ENCODE results near the gene HES1.
"Not testable (repeated sequence)": the region's sequence is repeated elsewhere in the genome, so short reads cannot be mapped to it uniquely, and the experiment has no call there.

HES1 gene, protein sequence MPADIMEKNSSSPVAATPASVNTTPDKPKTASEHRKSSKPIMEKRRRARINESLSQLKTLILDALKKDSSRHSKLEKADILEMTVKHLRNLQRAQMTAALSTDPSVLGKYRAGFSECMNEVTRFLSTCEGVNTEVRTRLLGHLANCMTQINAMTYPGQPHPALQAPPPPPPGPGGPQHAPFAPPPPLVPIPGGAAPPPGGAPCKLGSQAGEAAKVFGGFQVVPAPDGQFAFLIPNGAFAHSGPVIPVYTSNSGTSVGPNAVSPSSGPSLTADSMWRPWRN

DNA sequence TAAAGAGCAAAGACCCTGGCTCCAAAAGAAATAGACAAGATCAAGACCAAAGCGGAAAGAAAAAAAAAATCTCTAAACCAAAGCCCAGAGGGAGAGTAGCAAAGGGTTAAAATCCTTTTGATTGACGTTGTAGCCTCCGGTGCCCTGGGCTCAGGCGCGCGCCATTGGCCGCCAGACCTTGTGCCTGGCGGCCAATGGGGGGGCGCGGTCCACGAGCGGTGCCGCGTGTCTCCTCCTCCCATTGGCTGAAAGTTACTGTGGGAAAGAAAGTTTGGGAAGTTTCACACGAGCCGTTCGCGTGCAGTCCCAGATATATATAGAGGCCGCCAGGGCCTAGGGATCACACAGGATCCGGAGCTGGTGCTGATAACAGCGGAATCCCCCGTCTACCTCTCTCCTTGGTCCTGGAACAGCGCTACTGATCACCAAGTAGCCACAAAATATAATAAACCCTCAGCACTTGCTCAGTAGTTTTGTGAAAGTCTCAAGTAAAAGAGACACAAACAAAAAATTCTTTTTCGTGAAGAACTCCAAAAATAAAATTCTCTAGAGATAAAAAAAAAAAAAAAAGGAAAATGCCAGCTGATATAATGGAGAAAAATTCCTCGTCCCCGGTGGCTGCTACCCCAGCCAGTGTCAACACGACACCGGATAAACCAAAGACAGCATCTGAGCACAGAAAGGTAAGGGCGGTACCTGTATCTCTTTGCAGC lies at the start of gene HES1:
Gene HES1 (plus strand): TSS at position 343 of the 713 bp plus-strand sequence. CDS start 233 bp downstream, at position 576.
- H3K4me3 ChIP-seq: peak within 1 kb of the TSS; percentile 50
- DNase-seq (ENCODE audit: low spot score in 2 of 2): peak; percentile 94 to 95
- in situ Hi-C loops (cut with MboI; ENCODE audit: low sequenced_read_pairs): loop anchor here (5.0 to 10.0 kb wide), 2 partner anchors 179 to 349 kb away; no protein-coding TSS in a partner anchor
- peaks cover 60% of the 10 kb centered on the region for H3K4me1 ChIP-seq
- H3K36me3 ChIP-seq (replicated peaks): no peaks in the 10 kb centered on the region
- H3K9me3 ChIP-seq: no peaks in the 10 kb centered on the region
- no peaks in the 10 kb centered on the region for H3K27me3 ChIP-seq (ENCODE audit: low read depth)

DNA sequence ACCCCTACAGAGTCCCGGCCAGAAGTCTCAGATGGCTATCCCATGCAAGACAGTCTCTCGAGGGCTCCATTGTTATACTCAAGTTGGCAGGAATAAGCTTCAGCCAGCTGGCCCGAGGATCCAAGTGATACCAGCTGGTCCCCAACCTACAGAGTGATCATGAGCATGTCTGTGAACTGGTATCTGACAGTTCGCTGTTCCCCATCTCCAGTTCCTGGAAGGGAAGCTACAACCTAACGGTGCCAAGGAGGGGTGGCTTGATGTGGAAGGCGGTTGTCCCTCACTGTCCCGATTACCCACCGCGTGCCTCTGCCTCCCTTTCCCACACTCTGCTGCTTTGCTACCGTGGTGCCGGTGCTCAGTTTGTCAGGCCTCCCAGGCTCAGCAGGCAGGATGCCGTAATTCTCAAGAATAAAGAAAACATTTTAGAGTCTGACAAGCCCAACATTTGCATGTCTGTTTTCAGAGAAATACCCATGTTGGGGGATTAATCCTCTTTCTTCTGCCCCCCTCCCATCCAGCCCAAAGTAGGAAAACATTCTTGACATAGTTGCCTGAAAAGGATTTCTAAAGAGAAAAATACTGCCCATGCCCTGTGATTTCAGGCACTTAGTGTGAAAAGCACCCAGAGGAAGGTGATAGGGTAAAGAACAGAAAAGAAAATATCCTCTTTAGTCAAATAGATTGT lies 49.4 kb upstream of the HES1 start:
- Histone ChIP-seq H3K36me3 (replicated peaks) (no peaks in the 10 kb centered on the region), H3K27me3 (ENCODE audit: low read depth) (no peaks in the 10 kb centered on the region), H3K4me1 (peaks cover 24% of the 10 kb centered on the region), H3K4me3 (no peak overlapping the region), H3K9me3 (no peaks in the 10 kb centered on the region)
- DNase-seq (ENCODE audit: low spot score in 2 of 2): peak; percentile 58 to 80
- in situ Hi-C loops (cut with MboI; ENCODE audit: low sequenced_read_pairs): no loop called here

DNA sequence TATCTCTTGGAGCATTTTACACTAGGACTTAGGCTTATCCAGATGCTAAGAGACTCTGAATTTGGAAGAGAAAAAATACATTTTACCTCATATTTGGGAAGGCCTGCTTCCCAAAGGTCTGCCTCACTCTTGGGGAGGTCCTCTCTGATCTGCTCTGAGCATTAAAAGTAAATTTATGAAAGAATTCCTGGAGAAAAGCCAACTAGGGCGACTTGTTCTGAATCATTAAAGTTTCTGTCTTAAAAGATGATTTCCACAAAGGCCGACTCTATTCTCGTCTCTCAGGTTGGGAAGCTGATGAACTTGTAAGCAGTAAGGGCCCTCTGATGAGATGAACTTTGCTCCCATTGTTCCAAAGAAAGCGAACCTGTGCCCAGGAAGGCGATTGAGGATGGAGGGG lies 48.7 kb upstream of the HES1 start:
- H3K9me3 ChIP-seq: no peaks in the 10 kb centered on the region
- no peaks in the 10 kb centered on the region for H3K27me3 ChIP-seq (ENCODE audit: low read depth)
- no peaks in the 10 kb centered on the region for H3K36me3 ChIP-seq (replicated peaks)
- in situ Hi-C loops (cut with MboI; ENCODE audit: low sequenced_read_pairs): no loop called here
- no peak overlapping the region for H3K4me3 ChIP-seq
- H3K4me1 ChIP-seq: peaks cover 24% of the 10 kb centered on the region
- no peak for DNase-seq (ENCODE audit: low spot score in 2 of 2)

DNA sequence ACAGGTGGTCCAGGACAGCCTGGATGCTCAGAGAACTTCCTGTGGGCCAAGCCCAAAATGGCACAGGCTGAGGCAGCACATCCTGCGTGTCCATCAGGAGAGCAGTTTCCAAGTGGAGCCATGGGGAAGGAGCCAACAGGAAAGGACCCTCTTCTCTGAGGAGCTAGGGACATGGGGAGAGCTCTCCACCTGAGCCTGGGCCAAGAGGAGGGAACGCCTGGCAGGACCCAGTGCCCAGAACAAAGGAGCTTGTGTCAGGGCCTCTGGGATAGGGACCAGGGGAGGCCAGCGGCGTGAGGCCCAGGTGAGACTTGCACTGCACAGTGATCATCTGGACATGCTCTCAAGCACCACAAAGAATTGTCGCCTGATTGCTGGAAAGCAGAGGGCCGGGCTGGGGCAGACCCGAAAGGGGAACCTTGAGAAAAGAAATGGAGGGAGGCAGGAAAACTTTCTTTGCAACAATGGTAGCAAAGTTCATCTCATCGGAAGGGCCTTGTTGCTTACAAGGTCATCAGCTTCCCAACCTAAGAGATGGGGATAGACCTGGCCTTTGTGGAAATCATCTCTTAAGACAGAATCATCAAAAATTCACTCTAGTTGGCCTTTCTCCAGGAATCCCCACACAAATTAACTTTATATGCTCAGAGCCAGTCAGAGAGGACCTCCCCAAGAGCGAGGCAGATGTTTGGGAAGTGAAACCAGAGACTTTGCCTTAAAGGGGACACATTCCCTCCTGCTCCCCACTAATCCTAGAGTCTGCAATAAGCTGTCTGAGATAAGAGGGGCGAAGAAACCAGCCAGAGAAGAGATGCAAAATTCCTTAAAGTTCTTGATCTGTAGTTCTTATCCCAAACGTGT lies 47.7 kb upstream of the HES1 start:
- H3K36me3 ChIP-seq (replicated peaks): no peaks in the 10 kb centered on the region
- in situ Hi-C loops (cut with MboI; ENCODE audit: low sequenced_read_pairs): no loop called here
- peaks cover 24% of the 10 kb centered on the region for H3K4me1 ChIP-seq

DNA sequence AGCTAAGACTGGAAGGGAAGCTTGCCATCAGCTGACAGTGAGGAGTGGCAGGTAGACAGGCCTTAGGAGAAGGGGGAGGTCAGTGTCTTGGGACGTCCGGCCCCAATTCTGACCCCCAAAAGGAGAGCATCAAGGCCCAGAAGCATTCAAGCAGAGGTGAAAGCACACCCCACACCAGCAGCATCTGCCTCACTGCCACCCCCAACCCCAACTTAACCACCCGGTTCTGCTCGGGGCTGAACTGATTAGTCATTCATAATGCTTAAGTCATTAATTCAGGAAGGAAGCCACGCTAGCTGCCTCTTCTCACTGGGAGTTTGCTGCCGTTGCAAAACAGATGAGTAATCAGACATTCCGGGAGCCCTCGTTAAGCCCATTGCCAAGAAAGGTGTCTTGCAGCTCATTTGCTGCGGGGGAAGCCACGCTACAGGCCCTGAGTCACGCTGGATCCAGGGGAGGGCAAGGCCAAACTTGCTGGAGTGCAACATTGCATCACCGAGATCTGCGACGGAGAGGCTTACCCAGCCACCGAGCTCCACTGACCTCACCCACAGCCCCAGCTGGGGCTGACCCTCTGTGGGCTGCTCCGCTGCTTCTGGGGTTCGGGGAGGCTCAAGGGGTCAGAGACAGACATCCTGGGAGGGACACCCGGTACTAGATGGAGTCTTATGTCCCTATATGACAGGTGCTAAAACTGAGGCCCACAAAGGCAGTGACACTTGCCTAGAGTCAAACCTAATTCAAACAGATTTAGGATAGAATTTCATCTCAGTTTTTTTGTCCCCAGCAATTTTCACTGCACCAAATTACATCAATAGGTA lies 46.4 kb upstream of the HES1 start:
- H3K4me1 ChIP-seq: peaks cover 24% of the 10 kb centered on the region
- no peaks in the 10 kb centered on the region for H3K27me3 ChIP-seq (ENCODE audit: low read depth)
- in situ Hi-C loops (cut with MboI; ENCODE audit: low sequenced_read_pairs): no loop called here
- H3K36me3 ChIP-seq (replicated peaks): no peaks in the 10 kb centered on the region
- H3K4me3 ChIP-seq: no peak overlapping the region
- no peaks in the 10 kb centered on the region for H3K9me3 ChIP-seq
- peak in 1 of 2 experiments; percentile 22 for DNase-seq (ENCODE audit: low spot score in 2 of 2)

More for the DNA sequence above, 47.7 kb upstream of the HES1 start:
- H3K27me3 ChIP-seq (ENCODE audit: low read depth): no peaks in the 10 kb centered on the region
- no peak for DNase-seq (ENCODE audit: low spot score in 2 of 2)
- no peaks in the 10 kb centered on the region for H3K9me3 ChIP-seq
- no peak overlapping the region for H3K4me3 ChIP-seq

DNA sequence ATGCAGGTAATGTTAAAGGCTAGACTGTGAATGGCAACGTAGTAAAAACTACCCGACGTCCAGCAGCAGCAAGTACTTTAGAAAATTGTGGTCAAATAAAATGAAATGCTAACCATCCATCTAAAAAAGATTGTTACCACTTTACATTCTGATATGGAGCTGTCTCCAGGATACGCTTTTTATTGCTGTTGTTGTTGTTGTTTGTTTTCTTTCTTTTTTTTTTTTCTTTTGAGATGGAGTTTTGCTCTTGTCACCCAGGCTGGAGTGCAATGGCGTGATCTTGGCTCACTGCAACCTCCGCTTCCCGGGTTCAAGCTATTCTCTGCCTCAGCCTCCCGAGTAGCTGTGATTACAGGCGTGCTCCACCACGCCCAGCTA lies 45.8 kb upstream of the HES1 start:
- peaks cover 21% of the 10 kb centered on the region for H3K4me1 ChIP-seq
- H3K9me3 ChIP-seq; H3K36me3 ChIP-seq (replicated peaks); H3K4me3 ChIP-seq; H3K27me3 ChIP-seq (ENCODE audit: low read depth); in situ Hi-C loops (cut with MboI; ENCODE audit: low sequenced_read_pairs); DNase-seq (ENCODE audit: low spot score in 2 of 2): not testable (repeated sequence)

DNA sequence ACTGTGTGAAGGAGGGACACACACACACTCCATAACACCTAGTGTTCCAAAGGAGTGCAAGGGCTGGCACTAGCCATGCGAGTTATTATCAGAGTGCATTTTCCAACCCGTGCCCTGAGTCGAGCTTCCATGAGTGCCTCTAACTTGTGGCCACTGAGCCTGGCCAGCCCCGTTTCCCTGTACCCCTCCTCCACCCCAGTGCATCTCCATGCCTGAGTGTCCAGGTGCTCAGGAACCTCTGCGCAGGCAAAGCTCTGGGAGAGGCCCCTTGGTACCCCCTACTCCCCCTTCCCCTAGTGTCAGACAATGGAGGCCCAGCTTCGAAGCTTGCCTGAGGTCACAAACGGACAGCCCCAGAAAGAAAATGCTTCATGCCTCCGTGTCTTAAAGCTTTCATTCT lies 45.2 kb upstream of the HES1 start:
- H3K9me3 ChIP-seq: no peaks in the 10 kb centered on the region

DNA sequence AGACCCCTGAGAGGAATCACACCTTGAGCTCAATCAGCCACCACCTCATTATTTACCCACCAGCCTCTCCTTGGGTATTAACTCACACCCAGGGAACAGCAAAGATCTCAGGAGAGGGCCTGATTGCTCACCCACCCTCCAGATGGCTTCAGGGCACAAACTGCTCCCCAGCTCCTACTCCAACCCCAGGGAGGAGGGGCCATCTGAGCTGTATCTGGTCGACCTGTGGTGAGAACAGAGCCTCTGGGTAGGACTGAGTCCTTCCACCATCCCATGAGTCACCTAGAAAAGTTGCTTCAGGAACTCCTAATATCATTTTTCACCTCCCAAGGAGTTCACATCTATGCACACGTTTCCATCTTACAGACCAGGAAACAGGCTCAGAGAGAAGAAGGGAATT lies 44.8 kb upstream of the HES1 start:
- Histone ChIP-seq H3K36me3 (replicated peaks) (no peaks in the 10 kb centered on the region), H3K4me1 (peaks cover 14% of the 10 kb centered on the region), H3K4me3 (no peak overlapping the region), H3K9me3 (no peaks in the 10 kb centered on the region), H3K27me3 (ENCODE audit: low read depth) (no peaks in the 10 kb centered on the region)
- in situ Hi-C loops (cut with MboI; ENCODE audit: low sequenced_read_pairs): no loop called here
- DNase-seq (ENCODE audit: low spot score in 2 of 2): no peak

More for the DNA sequence above, 45.2 kb upstream of the HES1 start:
- Histone ChIP-seq H3K4me3 (no peak overlapping the region), H3K27me3 (ENCODE audit: low read depth) (no peaks in the 10 kb centered on the region), H3K4me1 (peaks cover 16% of the 10 kb centered on the region), H3K36me3 (replicated peaks) (no peaks in the 10 kb centered on the region)
- DNase-seq (ENCODE audit: low spot score in 2 of 2): no peak
- in situ Hi-C loops (cut with MboI; ENCODE audit: low sequenced_read_pairs): no loop called here

DNA sequence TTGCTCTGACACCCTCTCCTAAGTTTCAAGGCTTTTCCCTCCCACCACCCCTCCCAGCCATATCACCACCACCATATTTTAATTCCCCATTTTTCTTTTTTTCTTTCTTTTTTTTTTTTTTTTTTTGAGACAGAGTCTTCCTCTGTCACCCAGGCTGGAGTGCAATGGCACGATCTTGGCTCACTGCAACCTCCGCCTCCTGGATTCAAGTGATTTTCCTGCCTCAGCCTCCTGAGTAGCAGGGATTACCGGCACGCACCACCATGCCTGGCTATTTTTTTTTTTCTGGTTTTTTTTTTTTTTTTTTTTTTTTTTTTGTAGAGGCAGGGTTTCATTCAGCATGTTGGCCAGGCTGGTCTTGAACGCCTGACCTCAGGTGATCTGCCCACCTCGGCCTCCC lies 44.1 kb upstream of the HES1 start:
- H3K9me3 ChIP-seq; H3K4me3 ChIP-seq; H3K4me1 ChIP-seq; in situ Hi-C loops (cut with MboI; ENCODE audit: low sequenced_read_pairs); DNase-seq (ENCODE audit: low spot score in 2 of 2); H3K27me3 ChIP-seq (ENCODE audit: low read depth); H3K36me3 ChIP-seq (replicated peaks): not testable (repeated sequence)

DNA sequence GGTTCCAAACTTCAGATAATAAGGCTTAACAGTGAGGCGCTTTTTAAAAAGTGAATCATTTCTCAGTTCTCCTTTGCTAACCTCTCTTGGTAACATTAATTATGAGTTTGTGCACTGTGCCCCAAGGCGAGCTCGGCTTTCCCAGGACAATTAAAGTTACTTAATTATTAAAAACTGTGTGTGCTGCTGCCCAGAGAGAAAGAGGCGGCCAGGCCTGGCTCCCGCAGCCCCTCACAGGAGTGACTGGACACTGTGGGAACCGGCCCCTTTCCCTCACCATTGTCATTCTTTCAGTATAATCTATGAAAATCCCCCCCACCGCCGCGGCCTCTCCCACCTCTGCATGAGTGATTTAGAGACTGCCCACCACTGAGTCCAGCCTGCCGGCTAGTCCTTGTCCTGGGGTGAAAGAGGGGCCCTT lies 43.1 kb upstream of the HES1 start:
- Histone ChIP-seq H3K27me3 (ENCODE audit: low read depth) (no peaks in the 10 kb centered on the region), H3K36me3 (replicated peaks) (no peaks in the 10 kb centered on the region), H3K4me3 (no peak overlapping the region), H3K9me3 (no peaks in the 10 kb centered on the region), H3K4me1 (no peaks in the 10 kb centered on the region; the same call in 1 of the 2 replicates)
- no peak for DNase-seq (ENCODE audit: low spot score in 2 of 2)
- in situ Hi-C loops (cut with MboI; ENCODE audit: low sequenced_read_pairs): no loop called here

DNA sequence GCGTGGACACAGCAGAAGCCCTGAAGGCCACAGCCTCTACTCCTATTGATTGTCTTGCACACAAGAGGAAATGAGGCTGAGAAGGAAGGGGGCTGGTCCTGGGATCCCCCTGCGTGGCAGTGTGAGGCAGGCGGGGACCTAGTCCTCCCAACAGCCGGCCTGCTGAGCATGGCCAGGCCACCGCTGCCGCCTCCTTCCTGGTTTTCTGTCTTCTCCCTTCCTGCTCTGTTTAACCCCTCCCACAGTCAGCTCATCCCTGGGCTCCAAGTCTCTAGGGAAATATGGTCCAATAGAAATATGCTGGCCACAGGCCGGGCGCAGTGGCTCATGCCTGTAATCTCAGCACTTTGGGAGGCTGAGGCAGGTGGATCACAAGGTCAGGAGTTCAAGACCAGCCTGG lies 42.1 kb upstream of the HES1 start:
- DNase-seq (ENCODE audit: low spot score in 2 of 2): no peak
- no peaks in the 10 kb centered on the region for H3K27me3 ChIP-seq (ENCODE audit: low read depth)
- H3K4me3 ChIP-seq: no peak overlapping the region
- H3K36me3 ChIP-seq (replicated peaks): no peaks in the 10 kb centered on the region
- no peaks in the 10 kb centered on the region for H3K9me3 ChIP-seq
- in situ Hi-C loops (cut with MboI; ENCODE audit: low sequenced_read_pairs): no loop called here
- no peaks in the 10 kb centered on the region; the same call in 1 of the 2 replicates for H3K4me1 ChIP-seq

DNA sequence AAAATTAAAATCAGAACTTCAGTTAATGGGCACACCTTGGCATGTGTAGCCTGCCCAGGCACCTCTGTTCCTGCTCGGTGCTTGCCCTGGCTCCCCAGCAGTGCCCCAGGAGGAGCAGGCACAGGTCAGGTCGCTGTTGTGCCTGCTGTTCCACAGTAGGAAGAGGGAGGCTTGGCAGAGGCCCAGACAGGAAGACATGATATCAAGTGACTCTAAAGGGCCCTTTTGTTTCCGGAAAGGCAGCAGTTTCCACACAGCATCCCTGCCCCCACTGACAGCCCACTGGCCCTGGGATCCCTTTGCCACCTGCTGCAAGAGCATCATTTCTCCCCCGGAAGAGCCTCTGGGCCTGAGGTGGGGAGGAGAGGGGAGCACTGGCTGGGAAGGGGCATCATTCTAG lies 40.5 kb upstream of the HES1 start:
- Histone ChIP-seq H3K4me1 (no peaks in the 10 kb centered on the region; the same call in 1 of the 2 replicates), H3K9me3 (no peaks in the 10 kb centered on the region), H3K36me3 (replicated peaks) (no peaks in the 10 kb centered on the region), H3K27me3 (ENCODE audit: low read depth) (no peaks in the 10 kb centered on the region), H3K4me3 (no peak overlapping the region)
- no peak for DNase-seq (ENCODE audit: low spot score in 2 of 2)
- in situ Hi-C loops (cut with MboI; ENCODE audit: low sequenced_read_pairs): no loop called here

DNA sequence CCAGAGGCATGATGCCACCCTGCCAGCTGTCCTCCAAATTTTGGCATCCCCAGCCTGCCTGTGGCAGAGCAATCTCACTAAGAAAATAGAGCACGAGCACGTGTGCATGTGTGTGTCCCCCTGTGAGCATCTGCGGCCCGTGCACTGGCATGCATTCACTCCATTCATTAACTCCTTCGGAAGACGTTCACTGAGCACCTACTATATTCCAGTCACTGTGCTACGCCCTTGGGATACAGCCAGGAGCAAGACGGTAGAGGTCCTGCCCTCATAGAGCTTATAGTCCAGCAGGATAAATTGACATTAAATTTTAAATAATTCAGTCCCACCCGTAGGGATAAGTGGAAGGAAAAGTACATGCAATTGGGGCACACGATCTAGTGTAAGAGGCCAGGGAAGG lies 40.0 kb upstream of the HES1 start:
- in situ Hi-C loops (cut with MboI; ENCODE audit: low sequenced_read_pairs): no loop called here
- no peaks in the 10 kb centered on the region for H3K9me3 ChIP-seq
- no peaks in the 10 kb centered on the region for H3K36me3 ChIP-seq (replicated peaks)
- H3K4me3 ChIP-seq: no peak overlapping the region
- H3K27me3 ChIP-seq (ENCODE audit: low read depth): no peaks in the 10 kb centered on the region
- no peaks in the 10 kb centered on the region; the same call in 1 of the 2 replicates for H3K4me1 ChIP-seq
- no peak for DNase-seq (ENCODE audit: low spot score in 2 of 2)
